Measurements from ENCODE around the gene PRR5L. TPM values are rescaled to one million over a fixed set of nuclear protein-coding genes. Genes with fewer than 3 reads are reported as not detected.
"Not testable (repeated sequence)": the region's sequence is repeated elsewhere in the genome, so short reads cannot be mapped to it uniquely, and the experiment has no call there.

The PRR5L gene
- total RNA-seq, 2 donors from 2014 or later = 172 to 264 TPM

DNA sequence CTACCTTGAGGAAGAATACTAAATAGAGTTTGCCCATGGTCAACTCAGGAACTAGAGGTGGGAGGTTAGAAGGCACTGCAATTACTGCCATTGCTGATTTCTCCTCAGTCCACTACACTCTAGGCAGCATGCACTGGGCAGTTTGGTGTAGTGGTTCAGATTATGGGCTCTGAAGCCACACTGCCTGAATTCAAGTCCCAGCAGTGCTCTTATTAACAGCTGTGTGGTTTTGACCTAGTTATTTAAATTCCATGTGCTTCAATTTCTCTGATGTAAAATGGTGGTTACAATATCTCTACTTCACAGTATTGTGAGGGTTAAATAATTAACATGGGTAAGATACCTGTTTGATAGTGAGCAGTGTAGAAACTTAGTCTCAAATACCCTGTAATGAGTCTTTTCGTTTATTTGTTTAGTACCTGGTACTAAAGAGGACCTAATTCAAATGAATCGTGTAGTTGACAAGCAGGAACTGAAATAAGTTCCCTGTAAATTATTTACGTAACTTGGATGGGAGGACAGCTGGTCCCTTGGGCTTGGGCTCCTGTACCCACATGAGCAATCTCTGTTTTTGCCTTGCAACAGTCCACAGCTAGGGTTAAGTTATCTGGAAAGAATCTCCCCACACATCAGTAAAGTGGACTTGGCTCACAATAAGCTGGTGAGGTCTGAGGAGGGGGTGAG, 17.8 kb downstream of the PRR5L start:
- DNase-seq = no peak
- ATAC-seq = peak; percentile 35
- intact Hi-C loops (cut with DNase I, micrococcal nuclease) = no loop called here

DNA sequence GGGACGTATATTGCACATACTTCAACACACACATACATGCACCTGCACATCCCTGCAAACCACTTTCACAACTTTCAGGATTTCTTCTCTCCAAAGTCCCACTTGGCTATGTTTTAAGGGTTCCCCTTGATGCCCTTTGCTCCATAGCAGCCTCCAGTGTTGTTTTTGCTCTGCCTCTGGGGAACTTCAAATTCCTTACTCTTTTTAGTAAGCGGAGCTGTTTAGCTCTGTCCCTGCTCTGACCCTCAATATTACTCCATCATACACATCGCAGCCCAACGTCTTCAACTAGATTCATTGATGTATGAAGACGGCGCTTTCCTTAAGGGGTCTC, 18.3 kb downstream of the PRR5L start:
- ATAC-seq = no peak
- intact Hi-C loops (cut with DNase I, micrococcal nuclease) = no loop called here
- DNase-seq = no peak

DNA sequence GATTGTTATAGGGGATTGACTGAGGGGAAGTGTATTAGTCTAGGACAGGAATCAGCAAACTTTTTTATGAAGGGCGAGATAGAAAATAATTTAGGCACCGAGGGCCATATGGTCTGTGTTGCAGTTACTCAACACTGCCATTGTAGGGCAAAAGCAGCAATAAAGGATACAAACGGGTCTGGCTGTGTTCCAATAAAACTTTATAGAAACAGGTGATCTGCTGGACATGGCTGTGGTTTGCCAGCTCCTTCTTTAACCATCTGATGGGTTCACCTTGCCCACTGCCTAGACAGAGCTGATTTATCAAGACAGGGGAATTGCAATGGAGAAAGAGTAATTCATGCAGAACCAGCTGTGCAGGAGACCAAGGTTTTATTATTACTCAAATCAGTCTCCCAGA, 20.0 kb downstream of the PRR5L start:
- DNase-seq = no peak
- intact Hi-C loops (cut with DNase I, micrococcal nuclease) = no loop called here
- peak; percentile 57 for ATAC-seq

DNA sequence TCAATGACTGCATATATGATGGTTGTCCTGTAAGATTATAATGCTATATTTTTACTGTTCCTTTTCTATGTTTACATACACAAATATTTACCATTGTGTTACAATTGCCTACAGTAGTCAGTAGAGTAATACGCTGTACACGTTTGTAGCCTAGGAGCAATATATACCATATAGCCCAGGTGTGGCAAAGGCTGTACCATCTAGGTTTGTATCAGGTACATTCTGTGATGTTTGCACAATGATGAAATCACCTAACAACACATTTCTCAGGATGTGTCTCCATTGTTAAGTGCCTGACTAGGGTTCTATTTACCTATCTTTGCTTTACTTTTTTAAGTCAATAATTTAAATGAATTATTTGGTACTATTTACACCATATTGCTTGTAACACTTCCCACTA, 21.9 kb downstream of the PRR5L start:
- no peak for DNase-seq
- ATAC-seq = peak; percentile 84
- intact Hi-C loops (cut with DNase I, micrococcal nuclease) = no loop called here

DNA sequence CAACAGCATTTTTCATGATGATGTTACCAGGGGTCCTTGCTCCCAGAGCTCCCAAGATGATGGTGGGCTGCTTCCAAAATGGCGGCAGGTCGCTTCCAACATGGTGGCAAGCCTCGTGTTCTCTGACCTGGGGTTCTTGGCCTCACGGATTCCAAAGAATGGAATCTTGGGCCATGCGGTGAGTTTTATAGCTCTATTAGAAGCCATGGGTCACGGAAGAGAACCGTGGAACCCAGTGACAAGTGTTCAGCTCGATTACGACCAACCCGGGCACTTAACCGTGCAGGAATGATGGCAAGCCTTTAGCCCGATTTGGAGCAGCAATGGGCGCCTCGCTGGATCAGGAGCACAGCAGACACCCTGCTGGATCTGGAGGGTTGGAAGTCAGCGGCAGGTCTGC, 28.9 kb downstream of the PRR5L start:
- ATAC-seq; intact Hi-C loops (cut with DNase I, micrococcal nuclease); DNase-seq: not testable (repeated sequence)

DNA sequence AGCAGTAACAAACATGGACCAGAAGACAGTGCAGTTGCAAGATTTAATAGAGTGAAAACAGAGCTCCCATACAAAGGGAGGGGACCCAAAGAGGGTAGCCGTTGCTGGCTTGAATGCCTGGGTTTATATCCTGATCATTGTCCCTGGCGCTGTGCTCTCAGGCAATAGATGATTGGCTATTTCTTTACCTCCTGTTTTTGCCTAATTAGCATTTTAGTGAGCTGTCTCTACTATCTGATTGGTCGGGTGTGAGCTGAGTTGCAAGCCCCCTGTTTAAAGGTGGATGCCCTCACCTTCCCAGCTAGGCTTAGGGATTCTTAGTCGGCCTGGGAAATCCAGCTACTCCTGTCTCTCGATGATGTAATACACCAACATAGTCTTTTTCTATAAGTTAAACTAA, 29.3 kb downstream of the PRR5L start:
- DNase-seq; ATAC-seq; intact Hi-C loops (cut with DNase I, micrococcal nuclease): not testable (repeated sequence)

DNA sequence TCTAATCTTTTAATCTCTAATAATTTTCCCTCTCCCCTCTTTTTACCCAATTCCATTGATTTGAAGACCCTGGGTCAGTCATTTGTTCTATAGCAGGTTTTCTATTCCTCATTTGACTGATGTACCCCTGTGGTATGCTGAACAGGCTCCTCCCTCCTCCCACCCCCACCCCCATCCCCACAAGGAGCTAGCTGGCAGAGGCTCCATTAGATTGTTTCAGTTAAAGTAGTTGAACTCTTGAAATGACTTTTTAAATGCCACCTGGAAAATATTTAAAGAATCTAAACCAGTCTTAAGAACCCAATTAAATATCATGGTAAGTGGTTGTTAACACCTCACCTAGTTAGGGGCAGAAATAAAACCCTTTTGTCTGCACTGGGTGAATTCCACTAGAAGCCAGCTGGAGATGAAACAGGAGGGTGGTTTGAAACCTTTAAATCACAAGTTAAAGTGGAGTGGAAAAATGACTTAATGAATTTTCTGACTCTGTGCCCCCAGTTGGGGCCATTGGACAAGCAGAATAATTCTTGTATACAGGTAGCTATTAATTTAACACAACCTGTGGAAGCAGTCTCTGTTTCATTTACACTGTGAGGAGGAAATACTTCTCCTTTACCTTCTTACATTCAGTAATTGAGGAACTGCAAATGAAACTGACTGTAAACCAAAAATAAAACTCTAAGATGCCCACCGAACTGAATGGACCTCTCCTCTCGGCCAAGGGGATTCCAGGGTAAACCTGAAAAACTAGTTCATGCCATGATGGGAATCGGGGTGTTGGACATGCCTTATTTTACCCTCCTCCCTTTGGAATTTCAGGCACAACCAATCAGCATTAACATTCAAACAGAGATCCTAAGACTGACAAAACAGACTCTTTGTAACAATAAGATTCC, 30.7 kb downstream of the PRR5L start:
- ATAC-seq (peak; percentile 52), DNase-seq (no peak)
- intact Hi-C loops (cut with DNase I, micrococcal nuclease) = no loop called here

DNA sequence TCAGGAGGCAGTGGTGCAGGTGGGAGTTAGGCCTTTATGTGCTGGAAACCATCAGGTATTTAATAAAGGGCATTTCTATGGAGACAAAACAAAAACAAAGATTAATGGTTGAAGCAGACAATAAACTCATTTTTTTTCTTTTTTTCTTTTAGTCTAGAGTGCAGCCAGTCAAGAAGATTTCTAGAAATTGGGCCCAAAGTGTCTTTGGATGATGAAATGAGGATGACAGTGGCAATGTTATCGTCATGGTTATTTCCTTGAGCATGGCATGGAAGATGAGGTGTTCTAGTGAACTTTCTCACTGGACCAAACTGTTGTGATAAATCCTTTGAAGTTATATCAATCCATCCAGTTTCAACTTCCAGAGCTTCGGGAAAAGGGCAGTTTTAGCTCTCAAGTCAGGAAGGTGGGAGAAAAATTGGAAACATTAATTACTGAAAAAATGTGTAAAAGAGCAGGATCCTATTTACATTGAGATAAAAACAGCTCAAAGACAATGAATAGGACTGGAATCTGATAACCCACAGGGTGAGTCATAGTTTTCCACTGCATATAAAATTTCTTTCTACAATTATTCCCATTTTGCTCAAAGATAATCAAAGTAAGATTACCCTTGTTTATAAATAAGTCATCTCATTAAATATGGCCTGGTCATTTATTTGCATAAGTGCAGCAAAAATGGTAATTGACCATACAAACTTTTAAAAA, 33.0 kb downstream of the PRR5L start:
- ATAC-seq = no peak
- intact Hi-C loops (cut with DNase I, micrococcal nuclease) = no loop called here

DNA sequence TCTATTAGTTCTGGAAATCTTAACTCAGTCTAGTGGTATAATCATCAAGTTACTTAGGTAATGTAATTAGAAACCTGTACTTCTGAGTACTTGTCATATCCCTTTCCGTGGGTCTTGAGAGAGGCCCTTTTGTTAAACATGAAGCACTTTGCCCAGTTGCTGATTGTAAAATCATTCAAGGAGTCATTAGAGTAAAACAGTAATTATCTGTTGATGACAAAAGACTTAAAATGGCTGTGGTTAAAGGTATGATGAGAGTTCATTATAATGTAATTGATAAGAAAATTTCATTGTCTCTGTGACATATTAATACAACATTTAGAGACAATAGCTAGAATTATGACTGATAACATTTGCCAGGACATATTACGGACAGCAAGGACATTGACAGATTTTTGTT, 34.3 kb downstream of the PRR5L start:
- no peak for DNase-seq
- intact Hi-C loops (cut with DNase I, micrococcal nuclease) = no loop called here
- no peak for ATAC-seq

More for the DNA sequence above, 33.0 kb downstream of the PRR5L start:
- DNase-seq = no peak

DNA sequence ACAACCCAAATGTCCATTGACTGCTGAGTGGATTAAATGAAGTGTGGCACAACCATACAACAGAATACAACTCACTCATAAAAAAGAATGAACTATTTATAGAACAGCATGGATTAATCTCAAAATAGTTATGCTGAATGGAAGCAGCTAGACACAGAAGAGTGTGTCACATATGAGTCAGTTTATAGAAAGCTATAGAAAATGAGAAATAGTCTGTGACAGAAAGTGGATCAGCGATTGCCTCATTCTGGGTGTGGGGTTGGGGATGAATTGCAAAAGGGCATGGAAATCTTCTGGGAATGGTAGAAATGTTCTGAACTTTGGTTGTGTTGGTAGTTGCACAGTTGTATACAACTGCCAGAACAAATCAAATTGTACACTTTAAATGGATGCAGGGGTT, 37.4 kb downstream of the PRR5L start:
- intact Hi-C loops (cut with DNase I, micrococcal nuclease) = no loop called here

DNA sequence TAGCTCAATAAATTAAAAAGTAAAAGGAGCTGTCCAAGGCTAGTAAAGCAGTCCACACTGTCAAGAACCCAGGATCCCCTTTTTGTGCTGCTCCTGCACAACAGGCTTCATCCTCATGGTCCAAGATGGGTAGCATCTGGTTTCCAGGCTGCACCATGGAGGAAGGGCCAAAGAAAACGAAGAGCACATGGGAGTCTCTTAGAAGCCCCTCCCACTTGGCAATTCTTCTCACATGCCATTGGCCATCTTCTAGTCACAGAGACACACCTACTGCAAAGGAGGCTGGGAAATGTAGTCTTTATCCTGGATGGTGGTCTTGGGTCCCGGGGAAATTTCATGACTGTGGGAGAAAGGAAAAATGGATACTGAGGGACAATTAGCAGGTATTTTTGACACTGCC, 37.8 kb downstream of the PRR5L start:
- intact Hi-C loops (cut with DNase I, micrococcal nuclease) = no loop called here
- ATAC-seq (peak; percentile 58), DNase-seq (no peak)

More for the DNA sequence above, 37.4 kb downstream of the PRR5L start:
- no peak for DNase-seq
- ATAC-seq = peak; percentile 61

DNA sequence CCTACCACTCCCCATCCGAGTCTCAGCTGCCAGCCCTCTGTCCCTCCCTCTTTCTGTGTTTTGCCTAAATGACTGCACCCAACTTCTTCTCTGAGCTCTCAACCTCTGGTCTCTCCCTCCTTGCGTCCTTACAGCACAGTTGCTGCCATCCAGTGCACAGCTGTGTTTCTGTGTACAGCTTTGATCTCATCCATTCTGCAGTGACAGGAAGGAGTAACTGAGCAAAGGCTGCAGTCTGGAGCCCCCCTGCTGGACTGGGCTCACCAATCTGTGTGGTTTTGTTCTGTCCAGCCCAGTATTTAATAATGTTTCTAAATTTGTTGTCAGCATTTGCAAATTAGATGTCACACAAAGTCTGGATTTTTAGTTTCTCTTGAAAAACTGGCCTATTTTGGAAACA, 43.8 kb downstream of the PRR5L start:
- no peak for ATAC-seq
- DNase-seq = no peak
- intact Hi-C loops (cut with DNase I, micrococcal nuclease) = no loop called here

DNA sequence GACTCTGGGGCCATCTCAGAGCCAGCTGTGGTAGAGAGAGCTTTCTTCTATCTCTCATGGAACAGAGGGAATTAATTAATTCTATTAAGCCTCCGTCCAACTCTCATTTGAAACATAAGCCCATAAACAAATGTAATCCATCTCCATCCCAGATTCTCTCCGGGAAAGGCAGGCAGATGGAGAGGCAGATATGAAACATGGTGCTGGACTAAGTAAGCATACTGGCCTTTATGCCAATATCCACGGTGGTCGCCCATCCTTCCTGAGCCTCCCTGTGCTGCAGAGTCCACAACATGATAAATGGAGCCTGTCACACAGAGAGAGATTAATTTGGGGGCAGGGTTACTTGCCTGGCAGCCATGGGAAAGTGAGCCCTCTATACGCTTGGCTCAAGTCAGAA, 44.8 kb downstream of the PRR5L start:
- intact Hi-C loops (cut with DNase I, micrococcal nuclease) = no loop called here
- ATAC-seq (no peak), DNase-seq (no peak)

DNA sequence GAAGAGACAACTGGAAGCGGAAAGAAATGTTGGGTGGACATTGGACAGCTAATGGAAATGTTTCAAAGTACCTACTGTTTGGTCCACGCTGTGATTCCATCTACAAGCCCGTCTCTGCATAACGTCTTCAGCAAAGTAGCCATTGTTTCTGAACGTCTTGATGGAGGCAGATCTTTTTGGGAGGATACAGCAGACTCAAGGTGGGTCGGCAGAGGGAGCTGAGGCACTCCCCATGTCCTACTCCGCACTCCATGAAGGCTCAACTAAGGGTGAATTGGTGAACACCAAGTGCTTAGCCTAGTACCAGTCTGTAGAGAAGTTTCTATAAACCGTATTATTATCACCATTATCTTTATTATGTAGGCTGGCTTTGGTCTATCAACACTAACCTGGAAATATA, 45.8 kb downstream of the PRR5L start:
- DNase-seq (no peak), ATAC-seq (no peak)
- intact Hi-C loops (cut with DNase I, micrococcal nuclease) = no loop called here

DNA sequence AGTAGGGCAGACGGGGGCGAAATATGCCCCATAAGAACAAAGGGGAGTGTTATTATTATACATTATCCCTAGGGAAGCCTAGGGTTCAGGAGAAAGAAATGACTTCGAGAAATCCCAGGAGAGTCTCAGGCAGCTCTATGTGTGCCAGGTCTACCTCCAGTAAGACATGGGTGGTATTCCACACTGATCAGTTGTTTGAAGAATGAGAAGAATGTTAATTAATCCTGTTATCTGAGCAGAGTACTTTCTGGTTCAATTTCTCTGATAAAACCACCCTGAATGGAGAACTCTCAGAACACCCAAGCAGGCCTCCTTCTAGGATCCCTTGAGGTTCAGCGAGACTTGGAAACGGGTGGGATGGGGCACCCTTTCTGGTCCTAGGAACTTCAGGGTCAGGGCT, 46.2 kb downstream of the PRR5L start:
- ATAC-seq = no peak
- no peak for DNase-seq
- intact Hi-C loops (cut with DNase I, micrococcal nuclease) = no loop called here

DNA sequence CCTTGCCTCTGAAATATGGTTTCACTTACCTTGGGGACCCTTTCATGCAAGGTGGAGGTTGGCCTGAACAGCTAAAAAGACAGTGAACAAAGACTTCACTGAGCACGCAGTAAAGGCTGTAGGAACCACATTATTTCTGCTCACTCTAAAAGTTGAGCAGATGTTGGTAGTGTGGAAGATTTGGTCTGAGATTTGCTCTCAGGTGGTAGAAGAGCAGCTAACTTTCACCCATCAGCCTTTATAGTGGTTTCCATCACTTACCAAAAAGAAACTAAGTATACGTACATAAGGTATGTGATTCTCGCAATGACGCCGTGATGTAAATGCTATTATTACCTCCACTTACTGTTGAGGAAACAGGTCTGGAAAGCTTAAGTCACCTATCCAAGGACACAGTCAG, 47.3 kb downstream of the PRR5L start:
- no peak for ATAC-seq
- intact Hi-C loops (cut with DNase I, micrococcal nuclease) = no loop called here
- no peak for DNase-seq

DNA sequence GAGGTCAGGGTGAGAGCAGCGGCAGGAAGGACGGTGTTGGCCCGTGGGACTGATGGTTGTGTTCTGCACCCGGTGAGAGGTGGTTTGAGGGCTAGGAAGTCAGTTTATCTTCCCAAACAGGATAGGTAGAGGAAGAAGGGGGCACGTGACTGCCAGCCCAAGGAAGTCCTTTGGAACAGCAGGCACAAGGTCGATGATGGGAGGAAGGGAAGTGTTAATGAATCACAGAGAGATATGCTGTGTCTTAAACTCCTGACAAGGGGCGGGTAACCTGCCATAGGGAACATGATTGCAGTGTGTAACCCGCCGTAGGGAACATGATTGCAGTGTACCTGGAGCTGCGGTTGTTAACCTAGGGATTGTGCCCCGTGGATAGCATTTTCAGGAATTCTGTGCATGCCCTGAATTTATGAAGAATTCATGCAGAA, 49.0 kb downstream of the PRR5L start:
- ATAC-seq (peak; percentile 95), DNase-seq (peak; percentile 66 to 85)
- intact Hi-C loops (cut with DNase I, micrococcal nuclease) = no loop called here

DNA sequence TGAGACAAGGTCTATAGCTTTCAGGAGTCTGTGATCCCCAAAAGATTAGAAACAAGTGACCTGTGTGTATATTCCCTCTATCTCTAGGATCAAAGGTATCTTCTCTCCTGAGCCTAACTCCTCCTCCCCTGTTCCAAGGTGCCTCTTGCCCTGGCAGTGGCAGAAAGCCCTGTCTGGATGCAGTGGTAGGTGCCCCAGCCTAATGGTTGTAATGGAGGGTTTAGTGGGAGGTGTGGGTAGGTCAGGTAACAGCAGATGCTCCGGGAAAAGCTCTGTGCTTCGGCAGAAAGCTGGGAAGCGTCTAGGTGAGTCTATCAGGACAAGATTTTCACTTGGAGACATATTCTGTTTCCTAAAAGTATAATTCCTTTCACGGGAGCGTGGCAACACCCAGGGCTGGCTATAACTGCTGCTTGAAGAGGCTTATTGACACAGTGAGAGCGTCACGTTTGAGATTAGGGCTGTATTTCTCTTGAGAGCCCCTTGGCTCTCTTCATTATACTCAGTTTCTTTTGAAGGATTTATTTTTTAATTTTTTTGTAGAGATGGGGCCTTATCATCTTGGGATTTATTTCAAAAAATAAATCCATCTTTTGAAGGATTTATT, 49.5 kb downstream of the PRR5L start:
- intact Hi-C loops (cut with DNase I, micrococcal nuclease) = no loop called here
- DNase-seq = peak; percentile 39 to 44
- ATAC-seq = peak; percentile 70

DNA sequence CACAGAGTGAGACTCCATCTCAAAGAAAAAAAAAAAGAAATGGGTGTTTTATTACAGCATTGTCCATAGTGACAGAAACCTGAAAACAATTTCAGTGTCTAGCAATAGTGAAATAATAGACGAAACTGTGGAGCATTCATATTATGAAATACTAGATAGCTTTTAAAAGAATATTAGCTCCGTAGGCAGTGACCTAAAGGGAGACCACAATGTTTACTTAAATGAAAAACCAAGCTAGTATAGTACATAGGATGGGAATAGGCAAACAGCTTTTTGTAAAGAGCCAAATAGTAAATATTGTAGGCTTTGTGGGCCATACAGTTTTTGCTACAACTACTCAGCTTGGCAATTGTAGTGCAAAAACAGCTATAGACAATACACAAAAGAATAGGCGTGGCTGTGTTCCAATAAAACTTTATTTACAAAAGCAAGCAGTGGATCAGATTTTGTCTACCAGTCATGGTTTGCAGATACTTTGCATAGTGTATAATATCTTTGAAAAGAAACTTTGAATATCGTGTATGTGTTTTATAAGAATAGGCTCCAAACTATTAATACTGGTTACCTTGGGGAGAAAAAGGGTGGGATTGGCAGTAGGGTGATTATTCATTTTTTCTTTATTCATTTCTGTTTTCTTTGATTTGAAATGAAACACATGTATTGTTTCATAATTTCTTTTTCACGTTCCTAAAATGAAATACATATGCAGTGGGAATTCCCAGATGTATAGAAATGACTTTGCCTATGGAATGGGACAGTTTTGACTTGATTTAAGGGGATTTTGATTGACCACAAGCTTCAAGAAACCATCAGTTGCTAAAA, 50.7 kb downstream of the PRR5L start:
- intact Hi-C loops (cut with DNase I, micrococcal nuclease) = no loop called here
- DNase-seq = no peak
- no peak for ATAC-seq
